HEK293 (cell line): ENCODE measurements around the gene EIF5A.

Experiments
- ZNF561 ChIP-seq: fragments of 450-650 bp; IDR thresholded peaks from 2 replicates; pipeline ENCODE4 v1.5.1; 2018; ENCODE audit warnings: missing biosample characterization, missing genetic modification characterization, borderline replicate concordance
- TF ChIP-seq, protein P1 (sequence below): fragments of 450-650 bp; formaldehyde crosslinking; IDR thresholded peaks from 2 replicates; pipeline ENCODE4 v1.5.1; 2017; ENCODE audit warnings: missing biosample characterization, missing genetic modification characterization

DNA sequence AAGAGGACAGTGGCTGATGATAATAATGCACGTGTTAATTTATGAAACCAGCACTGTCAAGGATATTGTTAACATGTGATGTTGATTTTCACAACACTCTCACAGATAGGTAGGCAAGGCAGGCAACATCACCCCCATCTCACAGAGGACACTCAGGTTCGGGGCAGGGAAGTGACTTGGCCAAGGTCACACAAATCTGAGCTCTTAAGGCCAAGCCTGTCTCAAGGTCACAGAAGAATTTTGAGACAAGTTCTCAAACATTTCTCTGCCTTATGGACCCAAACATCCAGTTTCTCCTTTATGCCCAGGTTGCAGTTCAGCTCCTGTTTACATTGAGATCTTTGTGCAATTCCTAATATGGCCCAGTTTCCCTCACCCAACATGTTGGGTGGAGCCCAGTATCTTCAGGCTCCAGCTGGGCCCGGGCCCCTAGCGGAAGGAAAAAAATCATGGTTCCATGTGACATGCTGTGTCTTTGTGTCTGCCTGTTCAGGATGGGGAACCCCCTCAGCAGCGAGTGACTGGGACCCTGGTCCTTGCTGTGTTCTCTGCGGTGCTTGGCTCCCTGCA lies 24.6 kb upstream of the EIF5A start:
- no peak for TF ChIP-seq ZNF561 (tag by site-specific recombination)
- TF ChIP-seq, protein P1, sequence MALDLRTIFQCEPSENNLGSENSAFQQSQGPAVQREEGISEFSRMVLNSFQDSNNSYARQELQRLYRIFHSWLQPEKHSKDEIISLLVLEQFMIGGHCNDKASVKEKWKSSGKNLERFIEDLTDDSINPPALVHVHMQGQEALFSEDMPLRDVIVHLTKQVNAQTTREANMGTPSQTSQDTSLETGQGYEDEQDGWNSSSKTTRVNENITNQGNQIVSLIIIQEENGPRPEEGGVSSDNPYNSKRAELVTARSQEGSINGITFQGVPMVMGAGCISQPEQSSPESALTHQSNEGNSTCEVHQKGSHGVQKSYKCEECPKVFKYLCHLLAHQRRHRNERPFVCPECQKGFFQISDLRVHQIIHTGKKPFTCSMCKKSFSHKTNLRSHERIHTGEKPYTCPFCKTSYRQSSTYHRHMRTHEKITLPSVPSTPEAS (tag by site-specific recombination) = no peak
